Left hindlimb (tissue), 1 donor: ENCODE measurements around the gene CDC42EP1.
"Not testable (repeated sequence)": the region's sequence is repeated elsewhere in the genome, so short reads cannot be mapped to it uniquely, and the experiment has no call there.

Source experiments
- DNase-seq: peaks from one replicate; pipeline ENCODE4 v3.0.0-alpha.2; 2018

The CDC42EP1 gene

GRCh38 chr22:37559901-37560607 is at the start of gene CDC42EP1:
Gene CDC42EP1, plus strand, starts transcription at chr22:37560480. Its CDS starts 5,870 bp downstream, at chr22:37566350.
- DNase-seq, result peak; percentile 74

GRCh38 chr22:37511395-37512104 is 48.7 kb upstream of the CDC42EP1 start:
- DNase-seq, result no peak

GRCh38 chr22:37514526-37515051 is 45.7 kb upstream of the CDC42EP1 start:
- no peak for DNase-seq

- no peak for DNase-seq
Observed at GRCh38 chr22:37515901-37516300, 44.4 kb upstream of the CDC42EP1 start.

GRCh38 chr22:37516456-37516855 is 43.8 kb upstream of the CDC42EP1 start:
- no peak for DNase-seq

GRCh38 chr22:37517826-37518450 is 42.3 kb upstream of the CDC42EP1 start:
- no peak for DNase-seq

- DNase-seq, result no peak
Observed at GRCh38 chr22:37518509-37519267, 41.6 kb upstream of the CDC42EP1 start.

GRCh38 chr22:37519268-37520195 is 40.7 kb upstream of the CDC42EP1 start, which contains the start of gene CARD10:
Gene CARD10, minus strand, starts transcription at chr22:37519415. Its CDS starts 215 bp downstream, at chr22:37519200.
- DNase-seq, result no peak

GRCh38 chr22:37520776-37521191 is 39.5 kb upstream of the CDC42EP1 start:
- no peak for DNase-seq

GRCh38 chr22:37521236-37521739 is 39.0 kb upstream of the CDC42EP1 start:
- DNase-seq, result no peak

- no peak for DNase-seq
Observed at GRCh38 chr22:37522482-37522881, 37.8 kb upstream of the CDC42EP1 start.

GRCh38 chr22:37525073-37525745 is 35.1 kb upstream of the CDC42EP1 start:
- DNase-seq, result no peak

GRCh38 chr22:37525746-37526350 is 34.4 kb upstream of the CDC42EP1 start:
- no peak for DNase-seq

- DNase-seq, result no peak
Observed at GRCh38 chr22:37526376-37526775, 33.9 kb upstream of the CDC42EP1 start.

- not testable (repeated sequence) for DNase-seq
Observed at GRCh38 chr22:37527081-37527752, 33.1 kb upstream of the CDC42EP1 start.

- DNase-seq, result not testable (repeated sequence)
Observed at GRCh38 chr22:37527952-37528351, 32.3 kb upstream of the CDC42EP1 start.

- DNase-seq, result no peak
Observed at GRCh38 chr22:37529652-37530345, 30.5 kb upstream of the CDC42EP1 start.

- no peak for DNase-seq
Observed at GRCh38 chr22:37533995-37534394, 26.3 kb upstream of the CDC42EP1 start.

GRCh38 chr22:37534445-37534844 is 25.8 kb upstream of the CDC42EP1 start:
- DNase-seq, result no peak
